A673 (cell line): ENCODE measurements around the gene NXNL1. TPM values are rescaled to one million over a fixed set of nuclear protein-coding genes. Genes with fewer than 3 reads are reported as not detected.

Experiments
- BruUV-seq: library from RNA; stranded (reverse); fragments of 400-500 nt; replicated peaks from 2 replicates; lab custom pipeline; 2021; lab: Mats Ljungman, UMichigan
- CTCF ChIA-PET: fragments of 300-600 bp; sonication (Branson Sonifier 250); formaldehyde crosslinking; loops from one replicate; lab custom pipeline; 2022; ENCODE audit warnings: antibody characterized with exemption; lab: Charles Lee
- POLR2A ChIA-PET: fragments of 300-600 bp; sonication (Branson Sonifier 250); formaldehyde crosslinking; loops from one replicate; lab custom pipeline; 2022; ENCODE audit warnings: antibody characterized with exemption; ENCODE audit not compliant: low non-redundant PET; lab: Charles Lee
- DNase-seq: peaks from one replicate; pipeline ENCODE4 v3.0.0-alpha.2; 2015; ENCODE audit warnings: low spot score
- H3K27ac ChIP-seq: fragments of 200-600 bp; sonication (generic); 2 replicates; pipeline ENCODE4 v1.5.1; 2016; ENCODE audit warnings: mixed run types, low read depth, mild to moderate bottlenecking, mixed read lengths, antibody characterized with exemption, low read length; ENCODE audit not compliant: poor library complexity, severe bottlenecking
- H3K27me3 ChIP-seq: fragments of 200-600 bp; sonication (generic); replicated peaks from 2 replicates; pipeline ENCODE4 v1.6.1; 2017; ENCODE audit warnings: mixed run types, low read depth, mild to moderate bottlenecking, mixed read lengths, antibody characterized with exemption, low read length; ENCODE audit not compliant: insufficient read depth, poor library complexity
- H3K36me3 ChIP-seq: fragments of 200-600 bp; sonication (generic); 2 replicates; pipeline ENCODE4 v1.6.1; 2016; ENCODE audit warnings: mixed run types, mild to moderate bottlenecking, mixed read lengths, antibody characterized with exemption, low read length; ENCODE audit not compliant: insufficient read depth, poor library complexity, severe bottlenecking
- H3K4me1 ChIP-seq: fragments of 200-600 bp; sonication (generic); 2 replicates; pipeline ENCODE4 v1.6.1; 2017; ENCODE audit warnings: mixed run types, mild to moderate bottlenecking, mixed read lengths, antibody characterized with exemption, low read length; ENCODE audit not compliant: insufficient read depth, poor library complexity, severe bottlenecking
- H3K4me3 ChIP-seq: fragments of 200-600 bp; sonication (generic); 2 replicates; pipeline ENCODE4 v1.5.1; 2016; ENCODE audit warnings: low read depth, mixed run types, mild to moderate bottlenecking, mixed read lengths, low read length; ENCODE audit not compliant: poor library complexity, severe bottlenecking
- H3K9me3 ChIP-seq: fragments of 200-600 bp; sonication (generic); 2 replicates; pipeline ENCODE4 v1.6.1; 2016; ENCODE audit warnings: mixed run types, low read depth, mild to moderate bottlenecking, mixed read lengths, antibody characterized with exemption, low read length; ENCODE audit not compliant: poor library complexity, severe bottlenecking
- CTCF ChIP-seq: fragments of 300-800, 200-600 bp; sonication (generic); conservative IDR thresholded peaks from 2 replicates; pipeline ENCODE4 v1.5.1; 2017; ENCODE audit warnings: low read depth, mild to moderate bottlenecking, antibody characterized with exemption, low read length, moderate library complexity, mixed read lengths
- EZH2 ChIP-seq: fragments of 200-600 bp; sonication (generic); IDR thresholded peaks from 2 replicates; pipeline ENCODE4 v1.6.1; 2017; ENCODE audit warnings: borderline replicate concordance, low read depth, mild to moderate bottlenecking, mixed read lengths, antibody characterized with exemption, low read length; ENCODE audit not compliant: poor library complexity, severe bottlenecking
- intact Hi-C: fragments of 100-400 bp; cut with micrococcal nuclease; formaldehyde crosslinking; loops from one replicate; pipeline ENCODE4 v1.10.0; 2022; ENCODE audit not compliant: unreplicated experiment
- total RNA-seq: library from RNA; stranded (reverse); gene quantifications from 2 replicates; pipeline ENCODE4 v1.2.3, GENCODE V29; 2021

Gene NXNL1
- total RNA-seq, 1 experiment from 2014 or later, result not detected

GRCh38 chr19:17497149-17497798 is 36.5 kb upstream of the NXNL1 start:
- TF ChIP-seq CTCF, result no peak
- TF ChIP-seq EZH2, result no peak
- H3K27me3 ChIP-seq, result no peaks in the 10 kb centered on the region
- H3K27ac ChIP-seq, result no peak overlapping the region
- peaks cover 14% of the 10 kb centered on the region for H3K4me1 ChIP-seq
- no peaks in the 10 kb centered on the region for H3K9me3 ChIP-seq
- DNase-seq, result no peak
- POLR2A ChIA-PET, result no interaction called here
- no TSS peak for BruUV-seq
- CTCF ChIA-PET, result interaction anchor here (0.5 to 0.9 kb wide), 3 partner anchors 13 to 286 kb away, joined by 3 to 4 read pairs (median 4); no protein-coding TSS in a partner anchor
- H3K36me3 ChIP-seq, result peaks cover 6% of the 10 kb centered on the region
- intact Hi-C loops, result no loop called here
- no peak overlapping the region for H3K4me3 ChIP-seq

- Histone ChIP-seq H3K4me1 (peaks cover 14% of the 10 kb centered on the region), H3K27me3 (no peaks in the 10 kb centered on the region), H3K4me3 (no peak overlapping the region), H3K27ac (no peak overlapping the region), H3K9me3 (no peaks in the 10 kb centered on the region), H3K36me3 (peaks cover 6% of the 10 kb centered on the region)
- ChIA-PET CTCF (interaction anchor here (0.5 to 1.2 kb wide), 10 partner anchors 12 to 363 kb away, joined by 3 to 6 read pairs (median 4); partner anchors contain the start of genes PGLS and RPL18A), POLR2A (no interaction called here)
- peak; percentile 82 for DNase-seq
- TF ChIP-seq EZH2 (no peak), CTCF (peak; percentile 99)
- BruUV-seq, result no TSS peak
- intact Hi-C loops, result no loop called here
Measured at GRCh38 chr19:17496337-17496997, 35.7 kb upstream of the NXNL1 start.

- ChIA-PET CTCF (interaction anchor here (0.5 to 1.2 kb wide), 7 partner anchors 15 to 364 kb away, joined by 3 to 6 read pairs (median 3); partner anchors contain the start of genes PGLS and RPL18A), POLR2A (no interaction called here)
- intact Hi-C loops, result no loop called here
- no peaks in the 10 kb centered on the region for H3K9me3 ChIP-seq
- no peak overlapping the region for H3K27ac ChIP-seq
- no TSS peak for BruUV-seq
- no peak for DNase-seq
- peaks cover 14% of the 10 kb centered on the region for H3K4me1 ChIP-seq
- H3K4me3 ChIP-seq, result no peak overlapping the region
- H3K27me3 ChIP-seq, result no peaks in the 10 kb centered on the region
- TF ChIP-seq EZH2, result no peak
- no peak for TF ChIP-seq CTCF
- peaks cover under 1% of the 10 kb centered on the region for H3K36me3 ChIP-seq
Measured at GRCh38 chr19:17495639-17496296, 35.0 kb upstream of the NXNL1 start.
